Putamen (tissue), 1 donor: Measurements from ENCODE around the gene KRT85.
A peak's percentile ranks its signal among the peaks of the same experiment; 100 is the strongest.

ENCODE experiments used
- DNase-seq: peaks from one replicate; pipeline ENCODE4 v3.0.0-alpha.2; 2016; ENCODE audit warnings: low spot score

KRT85 gene

DNA sequence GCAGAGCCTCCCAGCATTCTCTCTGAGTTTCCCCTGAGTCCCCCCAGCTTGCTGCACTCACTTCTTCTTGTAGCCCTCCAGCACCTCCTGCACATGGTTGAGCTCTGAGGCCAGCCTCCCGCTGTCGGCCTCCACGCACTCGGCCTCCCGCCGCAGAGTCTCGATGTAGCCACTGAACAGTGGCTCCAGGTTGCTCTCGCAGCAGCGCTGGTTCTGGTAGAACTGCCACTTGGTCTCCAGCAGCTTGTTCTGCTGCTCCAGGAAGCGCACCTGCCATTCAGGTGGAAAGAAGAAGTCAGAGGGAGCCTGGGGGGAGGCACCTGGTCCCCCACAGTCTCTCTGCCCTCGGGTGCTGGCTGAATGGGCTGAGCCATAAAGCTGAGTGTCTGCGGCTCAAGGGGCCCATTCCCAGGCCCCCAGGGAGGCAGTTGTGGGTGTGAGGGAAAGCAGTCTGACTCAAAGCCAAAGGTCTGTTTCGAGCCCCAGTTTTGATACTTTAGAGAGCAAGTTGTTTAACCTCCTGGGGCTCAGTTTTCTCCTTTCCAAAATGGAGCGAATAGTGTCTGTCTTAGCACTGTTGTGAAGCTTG lies 2.3 kb downstream of the KRT85 start:
- no peak for DNase-seq

DNA sequence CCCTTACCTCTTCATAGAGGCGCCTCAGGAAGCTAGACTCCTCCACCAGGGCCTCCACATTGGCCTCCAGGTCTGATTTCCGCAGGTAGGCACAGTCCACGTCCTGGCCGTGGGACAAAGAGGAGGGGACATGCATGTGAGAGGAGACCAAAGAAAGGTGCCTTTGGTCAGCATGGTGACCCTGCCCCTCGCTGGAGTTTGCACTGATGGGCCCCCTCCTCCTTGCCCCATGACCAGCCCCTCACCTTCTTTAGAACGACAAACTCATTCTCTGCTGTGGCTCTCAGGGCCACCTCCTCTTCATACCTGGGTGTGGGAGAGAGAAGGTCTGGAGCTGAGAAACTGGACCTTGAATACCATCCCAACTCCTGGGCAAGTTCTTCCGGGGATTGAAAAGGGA lies 3.2 kb downstream of the KRT85 start:
- DNase-seq = no peak

DNA sequence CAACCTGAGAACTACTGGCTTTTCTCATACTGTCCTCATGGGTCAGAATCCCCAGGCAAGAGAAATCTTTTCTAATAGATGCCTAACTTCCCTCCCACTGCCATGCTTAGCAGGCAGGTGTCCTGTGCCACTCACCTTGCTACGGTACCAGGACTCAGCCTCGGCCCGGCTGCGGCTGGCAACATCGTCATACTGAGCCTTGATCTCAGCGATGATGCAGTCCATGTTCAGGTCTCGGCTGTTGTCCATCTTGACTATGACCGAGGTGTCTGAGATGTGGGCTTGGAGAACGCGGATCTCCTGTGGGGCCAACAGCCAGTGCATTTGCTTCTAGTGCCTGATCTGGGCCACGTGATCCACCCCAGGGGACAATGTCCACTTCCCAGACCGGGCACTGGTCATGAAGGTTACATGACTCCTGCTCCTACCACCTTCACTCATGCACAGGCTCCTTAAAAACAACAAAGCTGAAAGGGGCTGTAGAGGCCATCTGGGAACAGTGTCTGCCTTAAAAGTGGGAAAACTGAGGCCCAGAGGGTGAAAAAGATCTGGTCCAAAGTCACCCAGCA lies 4.1 kb downstream of the KRT85 start:
- no peak for DNase-seq

DNA sequence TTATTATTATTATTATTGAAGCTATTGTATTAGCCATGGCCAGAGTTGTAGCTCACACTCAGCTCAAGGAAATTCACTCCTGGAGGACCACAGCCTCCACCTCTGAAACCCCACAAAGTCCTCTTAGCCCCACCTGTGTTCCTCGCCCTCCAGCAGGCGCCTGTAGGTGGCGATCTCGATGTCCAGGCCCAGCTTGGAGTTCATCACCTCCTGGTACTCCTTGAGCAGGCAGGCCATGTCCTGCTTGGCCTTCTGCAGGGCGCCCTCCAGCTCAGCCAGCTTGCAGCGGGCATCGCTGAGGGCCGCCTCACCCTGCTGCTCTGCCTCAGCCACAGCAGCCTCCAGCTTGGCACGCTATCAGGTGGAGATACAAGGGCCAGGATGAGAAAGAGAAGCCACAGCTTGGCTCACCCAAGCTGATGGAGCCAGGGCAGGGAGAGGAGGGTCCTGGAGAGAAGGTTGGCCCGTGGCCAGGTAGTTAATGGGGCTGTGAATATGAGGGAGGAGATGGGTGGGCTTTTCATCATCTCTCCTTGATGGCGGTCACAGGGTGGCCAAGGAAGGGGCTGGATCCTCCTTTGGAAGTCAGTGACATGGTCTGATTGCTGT lies 5.1 kb downstream of the KRT85 start:
- no peak for DNase-seq

DNA sequence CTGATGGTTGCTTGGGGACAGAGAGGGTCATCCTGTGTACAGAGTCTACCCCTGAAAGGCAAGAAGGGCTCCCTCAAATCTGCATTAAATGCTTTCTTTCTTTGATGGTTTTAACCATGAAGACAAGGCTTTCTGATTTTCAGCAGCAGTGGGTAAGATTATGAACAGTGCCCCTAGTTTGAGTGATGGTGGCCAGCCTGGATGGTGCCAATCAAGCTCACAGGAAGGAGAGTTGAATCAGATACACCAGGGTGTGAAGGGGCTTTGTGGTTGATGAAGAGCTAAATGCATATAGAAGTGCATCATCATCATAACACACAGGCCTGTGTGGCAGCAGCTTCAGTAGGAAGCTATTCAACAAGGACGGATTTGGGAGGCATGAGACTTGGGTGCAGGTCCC lies 5.7 kb downstream of the KRT85 start:
- DNase-seq = no peak

DNA sequence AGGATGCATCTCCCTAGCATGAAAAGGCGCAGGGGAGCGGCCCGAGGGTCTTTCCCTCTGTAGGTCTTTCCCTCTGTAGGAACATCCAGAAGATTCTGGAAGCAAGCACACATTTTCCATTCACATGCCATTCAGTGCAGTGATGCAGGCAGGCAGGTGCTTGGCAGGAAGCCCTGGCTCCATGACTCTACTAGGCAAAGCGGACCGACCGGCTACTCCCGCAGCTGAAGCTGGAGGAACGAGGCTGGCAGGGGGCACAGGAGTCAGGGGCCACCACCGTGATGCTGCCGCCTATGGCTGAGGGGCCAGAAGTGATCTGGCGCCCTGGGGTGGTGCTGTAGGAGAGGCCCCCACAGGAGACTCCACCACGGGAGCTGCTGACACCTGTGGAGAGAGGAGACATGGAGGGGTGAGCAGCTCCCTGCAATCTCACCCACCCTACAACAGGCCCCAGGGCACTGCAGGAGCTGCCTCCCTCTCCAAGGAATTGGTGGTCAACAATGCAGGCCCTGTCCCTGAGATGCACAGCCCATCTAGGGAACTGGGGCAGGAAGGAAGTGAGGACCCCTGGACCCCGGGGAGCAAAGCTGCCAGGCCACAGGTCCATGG lies 6.5 kb downstream of the KRT85 start:
- no peak for DNase-seq

DNA sequence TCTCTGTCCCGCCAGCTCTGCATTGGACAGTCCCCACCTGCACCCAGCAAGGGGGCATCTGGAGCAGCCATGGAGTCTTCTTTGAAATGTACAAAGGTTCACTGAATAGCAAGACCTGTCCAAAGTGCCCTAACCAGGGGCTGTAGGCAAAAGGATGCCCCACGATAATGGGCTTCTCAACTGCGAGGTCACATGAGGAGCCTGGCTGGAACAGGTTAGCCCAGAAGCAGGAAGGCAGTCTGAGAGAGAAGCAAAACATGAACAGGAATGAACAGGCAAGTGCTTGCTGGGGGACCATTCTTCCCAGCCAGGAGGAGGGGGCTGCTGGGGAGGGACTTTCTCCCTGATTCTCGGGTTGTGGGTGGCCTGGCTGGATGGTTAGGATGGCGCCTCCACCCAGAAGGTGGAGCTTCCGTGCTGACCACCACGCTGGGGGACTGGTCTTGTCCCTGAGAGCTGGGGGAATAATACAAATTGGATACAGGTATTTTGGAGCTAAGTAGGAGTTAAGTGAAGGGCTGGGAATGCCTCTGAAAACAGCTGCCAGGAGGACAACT lies 7.1 kb downstream of the KRT85 start:
- no peak for DNase-seq

DNA sequence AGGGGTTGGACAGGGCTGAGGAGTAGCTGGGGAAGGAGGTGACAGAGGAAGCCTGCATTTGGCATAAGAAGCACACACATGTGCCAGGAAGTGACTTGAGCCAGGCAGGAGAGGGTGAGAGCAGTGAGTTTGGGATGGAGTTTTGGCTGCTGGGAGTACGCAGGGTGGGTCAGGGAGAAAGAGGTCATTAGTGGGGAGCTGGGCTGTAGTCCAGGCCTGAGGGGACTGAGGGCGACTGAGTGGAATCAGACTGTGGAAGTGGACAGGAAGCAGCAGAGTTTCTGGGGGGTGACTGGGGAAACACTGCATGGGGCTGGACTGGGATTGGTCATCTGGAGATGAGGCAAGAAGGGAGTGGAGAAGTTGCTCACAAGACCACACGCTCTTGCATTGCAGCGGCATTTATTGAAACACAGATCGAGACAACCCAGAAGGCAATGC lies 7.6 kb downstream of the KRT85 start:
- no peak for DNase-seq

DNA sequence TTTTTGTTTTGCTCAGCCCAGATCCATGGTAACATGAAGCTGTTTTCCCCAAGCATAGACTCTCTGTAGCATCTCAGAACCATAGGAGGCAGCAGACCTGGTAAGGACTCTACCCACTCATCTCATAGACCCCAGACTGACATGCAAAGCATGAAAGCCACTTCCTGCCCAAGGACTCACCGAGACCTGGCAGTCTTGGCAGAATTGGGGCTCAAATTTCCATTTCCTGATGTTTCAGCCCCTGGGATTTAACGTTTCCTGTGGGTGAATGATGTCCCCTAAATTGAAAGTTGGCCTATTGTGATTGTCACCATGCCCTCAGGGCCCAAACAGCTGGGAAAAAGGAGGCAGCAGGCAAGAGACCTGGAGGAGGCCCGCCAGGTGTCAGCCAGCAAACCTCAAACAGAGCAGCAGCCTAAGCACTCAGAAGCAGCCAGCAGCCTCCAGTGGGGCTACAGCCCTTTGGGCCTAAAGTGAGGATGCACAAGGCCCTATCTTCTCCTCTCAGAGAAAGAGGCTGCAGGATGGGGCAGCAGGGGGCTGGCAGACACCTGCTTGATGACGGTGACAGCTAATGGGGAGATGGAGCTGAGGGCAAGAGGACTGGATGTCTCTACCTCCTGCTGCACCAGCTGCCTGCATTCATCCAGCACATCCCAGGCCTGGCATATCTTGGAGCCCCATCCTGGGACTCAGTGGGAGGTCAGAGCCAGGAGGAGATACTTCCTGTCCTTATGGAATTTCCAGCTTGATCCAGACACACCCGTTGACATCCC lies 8.5 kb downstream of the KRT85 start:
- no peak for DNase-seq

DNA sequence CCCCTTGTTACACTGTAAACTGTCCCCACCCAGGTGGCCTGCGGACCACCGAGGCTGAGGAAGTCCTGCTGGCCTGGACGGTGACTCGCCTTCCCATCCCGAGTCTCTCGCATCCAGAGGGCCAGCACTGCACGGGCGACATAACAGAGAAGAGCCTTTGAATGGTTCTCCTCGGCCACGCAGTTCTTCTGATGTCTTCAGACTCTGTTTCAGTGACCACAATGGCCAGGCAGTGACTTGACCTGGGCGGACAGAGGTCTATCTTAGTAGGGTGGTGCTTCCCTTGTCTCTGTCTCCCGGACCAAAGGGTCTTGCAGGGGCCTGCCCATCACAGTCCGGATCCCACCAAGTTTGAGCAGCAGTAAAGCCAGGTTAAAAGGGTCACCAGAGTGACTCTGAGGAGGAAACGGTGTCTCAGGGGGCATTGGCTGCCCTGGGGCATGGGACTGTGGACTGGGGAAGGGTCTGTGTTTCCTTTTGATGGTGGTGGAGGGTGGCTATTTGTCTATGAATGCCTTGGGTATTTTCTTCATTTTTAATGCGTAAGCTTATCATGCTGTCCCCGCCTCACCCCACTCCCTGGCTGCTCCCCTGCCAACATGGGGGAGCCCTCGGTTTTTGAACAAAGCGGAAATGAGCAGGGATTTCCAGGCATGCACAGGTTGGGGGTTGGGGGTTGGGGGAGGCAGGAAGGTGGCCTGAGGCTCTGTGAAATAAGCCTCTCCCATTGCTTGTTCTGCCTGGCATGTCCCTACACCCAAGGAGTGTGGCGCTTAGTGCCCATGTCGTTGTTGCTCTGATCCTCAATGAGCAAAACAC lies 10.3 kb downstream of the KRT85 start:
- no peak for DNase-seq

DNA sequence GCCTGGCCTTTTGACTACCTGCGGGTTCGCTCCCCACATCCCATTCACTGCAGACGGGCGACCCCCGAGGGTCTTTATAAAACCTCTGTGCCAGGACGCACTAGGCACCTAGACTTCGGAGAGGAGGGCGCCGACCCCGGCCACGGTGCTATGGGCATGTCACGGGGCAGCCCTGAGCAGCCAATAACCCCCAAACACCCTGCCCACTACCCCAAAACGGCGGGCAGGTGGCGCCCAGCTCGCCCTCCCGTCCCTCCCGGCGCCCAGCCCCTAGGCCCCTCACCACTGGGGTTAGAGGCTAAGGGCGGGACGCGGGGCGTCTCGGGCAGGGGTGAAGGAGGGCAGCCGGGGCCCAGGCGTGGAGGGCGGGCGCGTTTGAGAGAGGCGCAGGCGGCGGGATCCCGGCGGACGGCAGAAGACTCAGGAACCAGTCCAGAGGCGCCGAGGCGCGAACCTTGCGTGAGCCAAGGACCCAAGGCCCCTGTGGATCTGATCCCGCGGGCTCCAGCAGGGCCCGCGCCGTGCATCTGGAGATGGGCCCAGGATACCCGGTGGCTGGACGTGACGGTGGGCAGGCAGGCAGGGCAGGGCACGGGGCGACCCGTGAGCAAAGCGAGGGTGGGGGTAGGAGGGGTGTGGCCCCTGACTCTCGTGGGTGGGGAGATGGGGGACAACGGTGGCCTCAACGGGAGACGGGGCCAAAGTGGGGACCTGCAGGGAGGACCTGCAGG lies 11.1 kb downstream of the KRT85 start:
- no peak for DNase-seq

DNA sequence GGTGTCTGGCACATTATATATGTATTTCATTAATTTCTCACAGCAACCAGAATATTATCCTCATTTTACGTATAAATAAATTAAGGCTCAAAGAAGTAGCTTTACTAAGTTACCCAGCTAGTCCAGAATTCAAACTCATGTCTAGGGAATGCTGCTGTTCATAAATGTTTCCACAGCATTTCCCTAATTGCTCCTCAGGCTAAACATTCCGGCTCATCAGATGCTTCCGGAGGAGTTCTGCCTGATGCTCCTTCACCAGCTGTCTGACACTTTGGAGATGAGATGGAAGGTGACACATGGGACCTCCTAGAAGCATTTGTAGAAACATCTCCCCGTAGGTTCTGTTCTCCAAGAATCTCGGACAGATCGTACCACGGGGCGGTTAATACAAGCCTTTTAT lies 12.1 kb downstream of the KRT85 start:
- no peak for DNase-seq

DNA sequence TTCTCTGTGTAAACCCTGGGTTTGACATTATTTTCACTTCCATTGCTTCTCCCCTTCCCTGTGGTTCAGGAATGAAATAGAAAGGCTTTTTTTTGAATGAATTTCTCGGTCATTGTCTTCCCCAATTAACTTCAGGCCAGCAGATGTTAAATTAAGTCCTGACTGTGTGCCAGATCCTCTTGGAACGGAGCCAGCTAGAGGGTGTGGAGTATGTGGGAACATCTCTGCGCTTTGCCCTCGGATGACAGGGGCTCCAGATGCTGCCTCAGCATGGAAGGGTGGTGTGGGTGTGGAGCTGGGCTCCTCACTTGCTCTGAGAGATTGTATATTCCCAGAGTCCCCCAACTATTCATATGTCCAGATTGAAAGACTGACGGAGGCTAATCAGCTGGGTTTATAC lies 13.1 kb downstream of the KRT85 start:
- DNase-seq = no peak

DNA sequence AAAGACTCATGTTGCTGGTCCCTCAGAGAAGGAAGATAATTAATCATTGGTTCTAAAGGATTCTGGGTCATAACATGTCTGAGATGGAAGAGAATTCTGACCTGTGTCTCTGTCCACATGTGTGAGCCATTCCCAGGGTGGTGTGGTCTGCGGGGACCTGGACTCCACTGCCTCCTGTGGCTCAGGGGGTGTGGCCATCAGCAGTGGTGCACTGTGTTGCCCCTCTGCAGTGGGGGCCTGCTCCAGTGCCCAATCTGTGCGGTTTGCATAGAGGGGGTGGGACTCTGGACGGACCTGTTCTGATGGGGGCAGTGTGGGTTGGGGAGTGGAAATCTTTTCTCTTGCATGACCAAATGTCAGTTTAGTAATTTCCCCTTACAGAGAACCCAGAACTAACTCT lies 13.5 kb downstream of the KRT85 start:
- no peak for DNase-seq

DNA sequence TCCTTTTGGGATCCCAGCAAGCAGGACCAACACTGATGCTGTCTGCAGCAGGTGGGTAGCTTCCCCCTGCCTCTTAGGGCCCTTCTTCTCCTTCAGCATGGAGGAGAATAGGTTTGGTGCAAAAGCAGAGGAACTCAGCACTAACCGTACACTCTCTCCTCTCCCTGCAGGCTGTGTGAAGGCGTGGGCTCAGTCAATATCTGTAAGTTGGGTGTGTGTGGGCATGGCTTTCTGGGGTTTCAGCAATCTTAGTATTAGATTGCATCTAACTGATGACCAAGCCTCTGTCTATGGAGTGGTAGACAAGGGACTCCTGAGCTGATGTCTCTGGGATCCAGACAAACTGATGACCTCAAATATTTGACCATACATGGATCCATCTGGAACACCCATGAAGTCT lies 14.3 kb downstream of the KRT85 start:
- no peak for DNase-seq

DNA sequence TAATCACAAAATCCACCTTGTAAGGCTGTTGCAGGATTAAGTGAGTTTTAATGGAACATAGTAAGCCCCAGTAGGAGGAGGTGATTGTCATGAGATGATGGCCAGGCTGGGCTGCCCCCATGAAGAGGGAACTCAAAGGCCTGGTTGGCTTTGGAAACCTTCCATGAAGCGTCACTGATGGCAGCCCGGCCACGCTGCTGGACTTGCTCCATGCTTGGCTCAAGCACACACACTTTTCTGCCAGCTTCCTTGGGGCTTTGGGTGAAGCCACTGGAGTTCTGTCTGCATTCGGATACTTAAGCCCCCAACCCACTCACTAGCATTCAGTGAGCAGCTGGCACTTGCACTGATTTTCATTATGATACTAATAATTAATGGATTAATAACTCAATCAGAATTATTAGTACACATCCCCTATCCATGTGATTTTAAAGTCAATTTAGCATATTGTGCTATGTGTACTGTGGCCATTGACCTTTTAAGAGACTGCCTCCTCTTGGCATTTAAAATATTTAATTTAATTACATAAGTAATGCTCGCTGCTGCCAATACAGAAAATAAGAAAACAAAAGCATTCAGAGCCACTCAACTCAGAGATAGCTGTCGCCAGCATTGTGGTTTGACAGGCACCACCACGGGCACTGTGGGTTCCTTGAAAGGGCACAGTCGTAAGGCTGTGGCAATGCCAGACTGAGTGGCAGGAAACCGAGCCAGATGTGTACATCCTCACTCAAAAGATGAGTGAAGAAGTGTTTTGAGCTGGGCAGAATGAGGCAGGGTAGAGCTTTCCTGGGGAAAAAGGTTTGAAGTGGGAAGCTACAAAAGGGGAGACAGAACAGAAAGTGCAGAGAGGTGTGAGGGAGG lies 15.9 kb downstream of the KRT85 start:
- DNase-seq = peak; percentile 52

DNA sequence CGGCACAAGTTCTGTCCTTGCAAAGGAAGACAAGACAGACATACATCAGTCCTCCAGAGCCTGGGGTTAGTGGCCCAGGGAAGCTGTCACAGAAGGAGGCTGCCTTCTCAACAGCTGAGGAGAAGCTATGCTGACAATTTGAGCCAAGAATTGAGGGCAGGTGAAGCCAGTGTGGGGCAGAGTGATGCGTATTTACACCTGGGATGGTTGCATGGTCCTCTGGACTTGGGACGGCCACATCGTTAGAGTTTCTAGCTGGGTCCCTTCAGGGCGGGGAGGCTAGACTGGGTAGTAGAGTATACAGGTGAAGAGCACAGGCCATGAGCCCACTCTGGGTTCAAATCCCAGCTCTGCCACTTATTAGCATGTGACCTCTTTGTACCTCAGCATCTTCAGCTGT lies 16.5 kb downstream of the KRT85 start:
- no peak for DNase-seq

DNA sequence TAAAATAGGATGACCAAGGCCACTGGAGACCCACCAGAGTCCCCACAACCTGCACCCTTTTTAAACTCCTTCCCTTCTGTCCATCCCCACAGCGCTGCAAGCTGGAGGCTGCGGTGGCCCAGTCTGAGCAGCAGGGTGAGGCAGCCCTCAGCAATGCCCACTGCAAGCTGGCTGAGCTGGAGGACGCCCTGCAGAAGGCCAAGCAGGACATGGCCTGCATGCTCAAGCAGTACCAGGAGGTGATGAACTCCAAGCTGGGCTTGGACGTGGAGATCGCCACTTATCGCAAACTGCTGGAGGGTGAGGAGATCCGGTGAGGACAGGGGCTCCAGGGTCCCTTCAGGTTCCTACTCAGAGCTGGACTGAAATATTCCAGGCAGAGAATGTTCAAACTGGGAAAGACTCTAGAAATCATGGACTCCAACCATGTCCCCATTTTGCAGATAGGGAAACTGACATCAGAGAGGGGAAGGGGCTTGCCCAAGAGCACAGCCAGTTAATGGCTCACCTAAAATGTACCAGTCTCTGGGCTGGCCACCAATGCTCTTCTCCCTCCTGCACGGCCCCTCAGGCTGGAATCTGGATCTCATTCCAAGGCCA lies 17.2 kb downstream of the KRT85 start:
- DNase-seq = no peak

DNA sequence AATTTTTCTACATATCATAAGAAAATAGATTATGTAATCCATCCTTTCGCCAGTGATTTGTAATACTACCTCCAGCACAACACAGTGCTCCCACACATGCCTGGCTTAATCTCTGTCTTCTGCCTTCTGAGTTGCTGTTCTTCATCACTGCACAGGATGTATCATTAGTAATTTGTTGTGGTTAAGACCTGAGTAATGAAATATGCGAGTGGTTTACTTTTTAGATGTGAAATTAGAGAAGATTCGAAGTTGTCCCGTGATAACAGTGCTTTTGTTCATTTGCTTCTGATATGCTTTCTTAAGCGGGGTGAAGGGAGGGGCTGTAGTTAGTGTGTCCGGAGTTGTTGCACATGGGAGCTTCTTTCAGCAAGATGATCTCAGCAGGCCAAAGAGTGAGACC lies 18.1 kb downstream of the KRT85 start:
- no peak for DNase-seq
